ENCODE measurements around the gene DMD.

DMD gene

DNA sequence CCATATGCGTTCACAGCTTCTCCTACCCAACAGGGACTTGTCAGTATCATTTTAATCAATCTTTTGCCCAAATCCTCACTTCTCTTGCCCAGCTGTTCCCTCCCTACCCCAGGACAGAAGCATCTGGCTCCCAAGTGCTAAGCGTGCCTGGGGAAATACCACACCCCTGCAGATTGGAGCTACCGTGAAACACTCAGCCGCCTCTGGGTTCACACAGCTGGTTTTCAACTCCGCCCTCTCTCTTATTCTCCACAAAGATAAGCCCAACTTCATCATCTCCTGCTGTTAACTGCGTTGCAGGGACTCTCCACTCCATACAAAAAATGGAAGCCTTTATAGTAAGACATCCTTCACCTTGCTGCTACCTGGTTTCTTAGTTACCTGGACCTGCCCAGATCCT lies 1992.2 kb downstream of the DMD start:
- no peaks in the 10 kb centered on the region for H3F3A ChIP-seq (ENCODE audit: insufficient read depth, low read length)
- H3K27ac ChIP-seq (ENCODE audit: low read length), result no peak overlapping the region
- H3K79me2 ChIP-seq (ENCODE audit: low read length), result no peaks in the 10 kb centered on the region
- no peaks in the 10 kb centered on the region for H3K9me3 ChIP-seq (replicated peaks; ENCODE audit: insufficient read depth, low read length)
- H3K27me3 ChIP-seq (replicated peaks; ENCODE audit: insufficient read depth, low read length), result no peaks in the 10 kb centered on the region
- no peak overlapping the region for H3K9ac ChIP-seq (ENCODE audit: low read length)
- no peaks in the 10 kb centered on the region for H3K9me2 ChIP-seq (replicated peaks; ENCODE audit: insufficient read depth, low read length)
- no peak overlapping the region for H2AFZ ChIP-seq (ENCODE audit: low read length)
- DNase-seq, result no peak
- H3K4me1 ChIP-seq (ENCODE audit: low read length), result no peaks in the 10 kb centered on the region
- no peak overlapping the region for H3K4me2 ChIP-seq (ENCODE audit: low read depth, low read length)
- no peaks in the 10 kb centered on the region for H4K20me1 ChIP-seq (ENCODE audit: insufficient read depth, low read length)
- no peaks in the 10 kb centered on the region for H3K36me3 ChIP-seq (replicated peaks; ENCODE audit: insufficient read depth, low read length)
- no peak overlapping the region for H3K4me3 ChIP-seq (ENCODE audit: low read length)
- TF ChIP-seq EZH2 (optimal IDR thresholded peaks at IDR 0.05; ENCODE audit: low read depth, low read length) (no peak), EZH2phosphoT487 (IDR thresholded peaks at IDR 0.05; ENCODE audit: low read length) (no peak)
- TF ChIP-seq, protein P1, sequence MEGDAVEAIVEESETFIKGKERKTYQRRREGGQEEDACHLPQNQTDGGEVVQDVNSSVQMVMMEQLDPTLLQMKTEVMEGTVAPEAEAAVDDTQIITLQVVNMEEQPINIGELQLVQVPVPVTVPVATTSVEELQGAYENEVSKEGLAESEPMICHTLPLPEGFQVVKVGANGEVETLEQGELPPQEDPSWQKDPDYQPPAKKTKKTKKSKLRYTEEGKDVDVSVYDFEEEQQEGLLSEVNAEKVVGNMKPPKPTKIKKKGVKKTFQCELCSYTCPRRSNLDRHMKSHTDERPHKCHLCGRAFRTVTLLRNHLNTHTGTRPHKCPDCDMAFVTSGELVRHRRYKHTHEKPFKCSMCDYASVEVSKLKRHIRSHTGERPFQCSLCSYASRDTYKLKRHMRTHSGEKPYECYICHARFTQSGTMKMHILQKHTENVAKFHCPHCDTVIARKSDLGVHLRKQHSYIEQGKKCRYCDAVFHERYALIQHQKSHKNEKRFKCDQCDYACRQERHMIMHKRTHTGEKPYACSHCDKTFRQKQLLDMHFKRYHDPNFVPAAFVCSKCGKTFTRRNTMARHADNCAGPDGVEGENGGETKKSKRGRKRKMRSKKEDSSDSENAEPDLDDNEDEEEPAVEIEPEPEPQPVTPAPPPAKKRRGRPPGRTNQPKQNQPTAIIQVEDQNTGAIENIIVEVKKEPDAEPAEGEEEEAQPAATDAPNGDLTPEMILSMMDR (IDR thresholded peaks at IDR 0.05; ENCODE audit: low read length), result no peak

DNA sequence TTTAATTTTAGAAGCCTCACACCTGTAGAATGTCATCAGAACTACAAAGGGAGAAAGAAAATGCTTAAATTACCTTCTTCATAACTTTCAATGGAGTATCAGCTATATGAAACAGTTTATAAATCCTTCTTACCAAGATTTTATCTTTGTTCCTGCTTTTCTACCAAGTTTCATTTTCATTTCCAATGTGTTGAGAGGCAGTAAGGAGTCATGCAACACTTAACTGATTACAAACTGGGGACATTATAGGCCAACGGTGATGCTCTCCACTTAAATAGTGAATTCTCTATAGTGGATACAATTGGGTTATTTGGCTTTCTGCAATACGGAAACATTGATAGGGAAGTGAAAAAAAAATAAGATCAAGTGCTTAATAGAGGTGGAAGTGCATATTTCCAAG lies 1994.3 kb downstream of the DMD start:
- Histone ChIP-seq H3K36me3 (replicated peaks; ENCODE audit: insufficient read depth, low read length) (no peaks in the 10 kb centered on the region), H3K27ac (ENCODE audit: low read length) (no peak overlapping the region), H3K79me2 (ENCODE audit: low read length) (no peaks in the 10 kb centered on the region), H3K9me3 (replicated peaks; ENCODE audit: insufficient read depth, low read length) (no peaks in the 10 kb centered on the region), H3K27me3 (replicated peaks; ENCODE audit: insufficient read depth, low read length) (no peaks in the 10 kb centered on the region), H4K20me1 (ENCODE audit: insufficient read depth, low read length) (no peaks in the 10 kb centered on the region), H3K4me1 (ENCODE audit: low read length) (no peaks in the 10 kb centered on the region), H3K9ac (ENCODE audit: low read length) (no peak overlapping the region), H3K4me3 (ENCODE audit: low read length) (no peak overlapping the region), H3K4me2 (ENCODE audit: low read depth, low read length) (no peak overlapping the region), H3F3A (ENCODE audit: insufficient read depth, low read length) (no peaks in the 10 kb centered on the region), H3K9me2 (replicated peaks; ENCODE audit: insufficient read depth, low read length) (no peaks in the 10 kb centered on the region), H2AFZ (ENCODE audit: low read length) (no peak overlapping the region)
- TF ChIP-seq, protein P1 (IDR thresholded peaks at IDR 0.05; ENCODE audit: low read length), result no peak
- no peak for TF ChIP-seq EZH2 (optimal IDR thresholded peaks at IDR 0.05; ENCODE audit: low read depth, low read length)
- TF ChIP-seq EZH2phosphoT487 (IDR thresholded peaks at IDR 0.05; ENCODE audit: low read length), result no peak
- no peak for DNase-seq

DNA sequence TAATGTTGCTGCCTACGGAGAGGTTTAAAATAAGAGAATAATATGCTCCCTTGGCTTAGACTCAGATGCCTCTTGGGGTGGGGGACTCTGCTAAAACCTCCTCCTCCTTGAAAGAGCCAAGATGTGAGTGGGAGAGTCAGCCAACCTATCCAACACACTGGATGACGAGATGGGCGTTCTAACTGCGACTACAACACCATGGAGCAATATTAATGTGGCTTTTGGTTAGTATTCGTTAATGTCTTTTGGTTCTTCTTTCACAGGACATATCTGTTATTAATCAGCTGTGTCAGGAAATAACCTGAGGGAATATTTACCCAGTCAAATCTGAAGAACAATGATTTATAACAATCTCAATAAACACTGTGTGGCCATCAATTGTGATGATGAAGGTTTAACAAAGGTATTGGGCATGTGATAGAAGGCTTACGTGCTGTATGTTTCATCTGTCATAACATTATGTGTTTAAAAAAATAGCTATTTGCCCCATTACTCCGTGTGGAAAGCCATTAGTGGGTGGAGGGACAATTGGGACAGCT lies 1996.0 kb downstream of the DMD start:
- Histone ChIP-seq H3F3A (ENCODE audit: insufficient read depth, low read length) (no peaks in the 10 kb centered on the region), H3K27me3 (replicated peaks; ENCODE audit: insufficient read depth, low read length) (no peaks in the 10 kb centered on the region), H3K79me2 (ENCODE audit: low read length) (no peaks in the 10 kb centered on the region), H3K4me3 (ENCODE audit: low read length) (no peak overlapping the region), H3K9me2 (replicated peaks; ENCODE audit: insufficient read depth, low read length) (no peaks in the 10 kb centered on the region), H3K9ac (ENCODE audit: low read length) (no peak overlapping the region), H2AFZ (ENCODE audit: low read length) (no peak overlapping the region), H3K4me1 (ENCODE audit: low read length) (no peaks in the 10 kb centered on the region), H3K36me3 (replicated peaks; ENCODE audit: insufficient read depth, low read length) (no peaks in the 10 kb centered on the region), H4K20me1 (ENCODE audit: insufficient read depth, low read length) (no peaks in the 10 kb centered on the region), H3K27ac (ENCODE audit: low read length) (no peak overlapping the region), H3K9me3 (replicated peaks; ENCODE audit: insufficient read depth, low read length) (no peaks in the 10 kb centered on the region), H3K4me2 (ENCODE audit: low read depth, low read length) (no peak overlapping the region)
- DNase-seq, result no peak
- TF ChIP-seq, protein P1 (IDR thresholded peaks at IDR 0.05; ENCODE audit: low read length), result no peak
- TF ChIP-seq EZH2phosphoT487 (IDR thresholded peaks at IDR 0.05; ENCODE audit: low read length), result no peak
- no peak for TF ChIP-seq EZH2 (optimal IDR thresholded peaks at IDR 0.05; ENCODE audit: low read depth, low read length)

Measured in MM.1S (cell line).